GM18951 (cell line): ENCODE results near the gene DLX6.

ENCODE experiments used
- POLR2A ChIP-seq: IDR thresholded peaks from 4 replicates; pipeline ENCODE4 v1.6.1; 2011; ENCODE audit warnings: mild to moderate bottlenecking; ENCODE audit not compliant: insufficient read length, insufficient read depth; ENCODE audit errors: extremely low read depth
- in situ Hi-C: fragments of 300-500 bp; cut with MboI; formaldehyde crosslinking; loops from one replicate; pipeline ENCODE4 v1.12.0; 2022; ENCODE audit warnings: low sequenced_read_pairs, mixed read lengths, inconsistent platforms; ENCODE audit not compliant: unreplicated experiment

Gene DLX6

GRCh38 chr7:97009753-97010732, 4.7 kb downstream of the DLX6 start:
- in situ Hi-C loops = no loop called here
- no peak for TF ChIP-seq POLR2A

GRCh38 chr7:97011104-97011503, 5.8 kb downstream of the DLX6 start:
- TF ChIP-seq POLR2A = no peak
- in situ Hi-C loops = no loop called here

GRCh38 chr7:97011536-97012364, 6.4 kb downstream of the DLX6 start:
- in situ Hi-C loops = no loop called here

GRCh38 chr7:97012365-97013133, 7.2 kb downstream of the DLX6 start:
- in situ Hi-C loops = no loop called here

More at GRCh38 chr7:97011536-97012364, 6.4 kb downstream of the DLX6 start:
- no peak for TF ChIP-seq POLR2A

GRCh38 chr7:97013134-97013844, 7.9 kb downstream of the DLX6 start:
- TF ChIP-seq POLR2A = no peak
- in situ Hi-C loops = no loop called here

More at GRCh38 chr7:97012365-97013133, 7.2 kb downstream of the DLX6 start:
- no peak for TF ChIP-seq POLR2A

GRCh38 chr7:97013845-97014134, 8.4 kb downstream of the DLX6 start:
- no peak for TF ChIP-seq POLR2A
- in situ Hi-C loops = no loop called here

- in situ Hi-C loops = no loop called here
- no peak for TF ChIP-seq POLR2A
These were observed 8.9 kb downstream of the DLX6 start for GRCh38 chr7:97014145-97014750.

- in situ Hi-C loops = no loop called here
- no peak for TF ChIP-seq POLR2A
These were observed 9.9 kb downstream of the DLX6 start for GRCh38 chr7:97015279-97015678.

GRCh38 chr7:97015756-97016380, 10.5 kb downstream of the DLX6 start:
- no peak for TF ChIP-seq POLR2A
- in situ Hi-C loops = no loop called here

GRCh38 chr7:97016381-97017191, 11.2 kb downstream of the DLX6 start:
- in situ Hi-C loops = no loop called here
- TF ChIP-seq POLR2A = no peak
